H1 (cell line): ENCODE data around the gene C5AR2. TPM values are rescaled to one million over a fixed set of nuclear protein-coding genes. Genes with fewer than 3 reads are reported as not detected.

Source experiments
- CTCF ChIA-PET: fragments of 300-600 bp; sonication (Branson Sonifier 250); formaldehyde crosslinking; loops from one replicate; lab custom pipeline; 2021; ENCODE audit not compliant: partially characterized antibody; lab: Charles Lee
- POLR2A ChIA-PET: fragments of 300-600 bp; sonication (Branson Sonifier 250); formaldehyde crosslinking; loops from one replicate; lab custom pipeline; 2021; ENCODE audit warnings: inconsistent platforms; ENCODE audit not compliant: partially characterized antibody; lab: Charles Lee
- DNase-seq, 2 experiments: peaks; one replicate each; pipeline versions ENCODE4 v3.0.0 to v3.0.0-alpha.2; 2010 to 2022; ENCODE audit warnings: low spot score in 2 of 2, low read depth in 1 of 2, mixed read lengths in 1 of 2
- FAIRE-seq: peaks from 2 replicates; lab custom pipeline; 2011; peaks lifted over from hg19 to GRCh38; lab: Jason Lieb, UNC
- H2AFZ ChIP-seq: 2 replicates; pipeline ENCODE4 v1.8.1; 2012; ENCODE audit warnings: low read length, inconsistent platforms
- H2AK5ac ChIP-seq: 2 replicates; pipeline ENCODE4 v1.6.1; 2013; ENCODE audit warnings: low read depth, low read length
- H2BK120ac ChIP-seq: replicated peaks from 2 replicates; pipeline ENCODE3; 2013; ENCODE audit warnings: low read depth, low read length, inconsistent platforms
- H2BK12ac ChIP-seq: 2 replicates; pipeline ENCODE4 v1.6.1; 2013; ENCODE audit warnings: low read depth, low read length
- H2BK15ac ChIP-seq: 2 replicates; pipeline ENCODE4 v1.6.1; 2013; ENCODE audit warnings: low read length
- H2BK20ac ChIP-seq: 2 replicates; pipeline ENCODE4 v1.6.1; 2013; ENCODE audit warnings: low read length
- H2BK5ac ChIP-seq: 2 replicates; pipeline ENCODE4 v1.6.1; 2013; ENCODE audit warnings: low read depth, low read length
- H3K14ac ChIP-seq: 2 replicates; pipeline ENCODE4 v1.6.1; 2013; ENCODE audit warnings: inconsistent platforms; ENCODE audit not compliant: insufficient read length
- H3K18ac ChIP-seq: 2 replicates; pipeline ENCODE4 v1.6.1; 2013; ENCODE audit warnings: low read length; ENCODE audit errors: extremely low read depth
- H3K23ac ChIP-seq: 2 replicates; pipeline ENCODE4 v1.6.1; 2013; ENCODE audit warnings: inconsistent platforms; ENCODE audit not compliant: insufficient read length
- H3K23me2 ChIP-seq: 2 replicates; pipeline ENCODE4 v1.6.1; 2013; ENCODE audit warnings: low read depth, low read length
- H3K27ac ChIP-seq: 2 replicates; pipeline ENCODE4 v1.6.1; 2011; ENCODE audit warnings: low read depth, low read length, inconsistent platforms
- H3K27me3 ChIP-seq, 4 experiments: replicated peaks in 1 of 4; 1 replicate in 1 of 4; 2 replicates in 3 of 4; pipeline versions ENCODE4 v1.6.1 to v1.8.1; 2011 to 2013; ENCODE audit warnings: low read length in 3 of 4, mild to moderate bottlenecking in 3 of 4, inconsistent platforms in 2 of 4, mixed read lengths in 2 of 4, moderate library complexity in 1 of 4; ENCODE audit not compliant: control insufficient read depth in 3 of 4, insufficient read depth in 3 of 4; ENCODE audit errors: extremely low read depth in 1 of 4
- H3K36me3 ChIP-seq, 4 experiments: 2 replicates each; pipeline versions ENCODE4 v1.6.1 to v1.8.1; 2011 to 2013; ENCODE audit warnings: mild to moderate bottlenecking in 4 of 4, low read length in 3 of 4, moderate library complexity in 2 of 4, control low read depth in 1 of 4, inconsistent platforms in 1 of 4; ENCODE audit not compliant: insufficient read depth in 4 of 4, control insufficient read depth in 2 of 4
- H3K4ac ChIP-seq: replicated peaks from 2 replicates; pipeline ENCODE3; 2013; ENCODE audit warnings: low read length, low read depth, mixed read lengths, inconsistent platforms; ENCODE audit not compliant: insufficient read length
- H3K4me1 ChIP-seq, 4 experiments: replicated peaks in 1 of 4; 1 replicate in 1 of 4; 2 replicates in 3 of 4; pipeline versions ENCODE4 v1.6.1 to v1.8.1; 2011 to 2013; ENCODE audit warnings: low read length in 3 of 4, inconsistent platforms in 2 of 4, mixed read lengths in 1 of 4; ENCODE audit not compliant: insufficient read depth in 4 of 4, control insufficient read depth in 3 of 4
- H3K4me2 ChIP-seq, 2 experiments: 2 replicates each; pipeline versions ENCODE4 v1.6.1 to v1.8.1; 2011 to 2013; ENCODE audit warnings: low read depth in 2 of 2, low read length in 2 of 2, control low read depth in 1 of 2, inconsistent platforms in 1 of 2, mild to moderate bottlenecking in 1 of 2; ENCODE audit not compliant: insufficient read depth in 1 of 2
- H3K4me3 ChIP-seq, 4 experiments: fragments of 200-600, 300-600 bp in 1 of 4; sonication (generic), shearing (Covaris generic), sonication (Bioruptor Twin) in 1 of 4; 2 replicates each; pipeline versions ENCODE4 v1.5.1 to v1.8.1; 2011 to 2016; ENCODE audit warnings: low read length in 4 of 4, low read depth in 3 of 4, control low read depth in 2 of 4, inconsistent platforms in 2 of 4, mild to moderate bottlenecking in 2 of 4, mixed read lengths in 1 of 4, moderate library complexity in 1 of 4; ENCODE audit not compliant: insufficient read depth in 2 of 4; ENCODE audit errors: extremely low read depth in 1 of 4
- H3K56ac ChIP-seq: replicated peaks from 2 replicates; pipeline ENCODE3; 2013; ENCODE audit warnings: low read depth, mild to moderate bottlenecking, mixed read lengths, low read length, inconsistent platforms; ENCODE audit not compliant: insufficient read length
- H3K79me1 ChIP-seq: 2 replicates; pipeline ENCODE4 v1.6.1; 2013; ENCODE audit warnings: low read depth, low read length, control low read depth
- H3K79me2 ChIP-seq, 2 experiments: 2 replicates each; pipeline versions ENCODE4 v1.6.1 to v1.8.1; 2012 to 2013; ENCODE audit warnings: low read length in 2 of 2, mild to moderate bottlenecking in 2 of 2, inconsistent platforms in 1 of 2; ENCODE audit not compliant: insufficient read depth in 2 of 2, control insufficient read depth in 1 of 2
- H3K9ac ChIP-seq, 4 experiments: replicated peaks in 1 of 4; 1 replicate in 1 of 4; 2 replicates in 3 of 4; pipeline versions ENCODE4 v1.6.1 to v1.8.1; 2011 to 2013; ENCODE audit warnings: low read depth in 3 of 4, low read length in 3 of 4, control low read depth in 2 of 4, mild to moderate bottlenecking in 2 of 4, moderate library complexity in 2 of 4, inconsistent platforms in 1 of 4; ENCODE audit errors: extremely low read depth in 1 of 4
- H3K9me3 ChIP-seq, 2 experiments: 2 replicates each; pipeline versions ENCODE4 v1.6.1 to v1.8.1; 2012 to 2013; ENCODE audit warnings: mild to moderate bottlenecking in 2 of 2, moderate library complexity in 2 of 2, control low read depth in 1 of 2, inconsistent platforms in 1 of 2, low read depth in 1 of 2, low read length in 1 of 2, mixed read lengths in 1 of 2; ENCODE audit not compliant: insufficient read depth in 2 of 2
- H4K20me1 ChIP-seq, 2 experiments: replicated peaks in 1 of 2; 2 replicates each; pipeline versions ENCODE3 to v1.8.1; 2011 to 2013; ENCODE audit warnings: inconsistent platforms in 2 of 2, low read length in 2 of 2, mild to moderate bottlenecking in 1 of 2; ENCODE audit not compliant: insufficient read depth in 2 of 2, control insufficient read depth in 1 of 2
- H4K5ac ChIP-seq: 2 replicates; pipeline ENCODE4 v1.6.1; 2013; ENCODE audit warnings: low read length, low read depth, mixed read lengths, inconsistent platforms; ENCODE audit not compliant: insufficient read length
- H4K8ac ChIP-seq: 2 replicates; pipeline ENCODE4 v1.8.0; 2013; ENCODE audit warnings: mild to moderate bottlenecking, moderate library complexity, low read length, inconsistent platforms; ENCODE audit not compliant: insufficient read depth; ENCODE audit errors: extremely low read depth
- H4K91ac ChIP-seq: replicated peaks from 2 replicates; pipeline ENCODE3; 2013; ENCODE audit warnings: low read length, mixed read lengths, inconsistent platforms; ENCODE audit not compliant: insufficient read length
- YY1 ChIP-seq: IDR thresholded peaks from 2 replicates; pipeline ENCODE4 v1.6.1; 2011; ENCODE audit warnings: low read depth, mild to moderate bottlenecking, low read length
- WGBS, 2 experiments: shearing (Covaris generic) in 1 of 2; methylation state at CpG; one replicate each; pipeline versions ENCODE4 v1.1.6 to v1.1.7; 2013 to 2015; ENCODE audit warnings: low lambda C conversion rate in 2 of 2, mixed read lengths in 2 of 2, inconsistent platforms in 1 of 2, low coverage in 1 of 2, missing lambda C conversion rate in 1 of 2; ENCODE audit not compliant: insufficient replicate concordance in 2 of 2, insufficient coverage in 1 of 2, insufficient read length in 1 of 2; ENCODE audit errors: extremely low coverage in 1 of 2, missing lambda C conversion rate in 1 of 2; 5-methylcytosine and 5-hydroxymethylcytosine counted together
- polyA plus RNA-seq, 7 experiments: library from polyadenylated mRNA; depleted of rRNA in 3 of 7; stranded (reverse) in 5 of 7; unstranded in 2 of 7; fragments of >200 nt in 5 of 7; fragments of 200-250 nt in 2 of 7; gene quantifications; 1 replicate in 5 of 7; 2 replicates in 1 of 7; 4 replicates in 1 of 7; pipeline versions ENCODE4 v1.2.1 to v1.2.3, GENCODE V29; 2011 to 2013; ENCODE audit warnings: missing spikeins in 2 of 7, mixed read lengths in 2 of 7
- total RNA-seq: library from RNA; stranded (reverse); fragmentation: NEBNext Ultra II Directional; extraction: Animal tissue kit (Norgen Biotek cat#: 25700); gene quantifications from 2 replicates; pipeline ENCODE4 v1.2.1, GENCODE V29; 2021

Gene C5AR2
- total and polyA plus RNA-seq, 2 of the 8 experiments (the other 6 are each of a cell fraction or from before 2014, with no cell fraction given) = 0.08 to 0.15 TPM

- peaks cover 3% of the 10 kb centered on the region; the same call in 1 of the 2 replicates for H3K79me1 ChIP-seq
- no peak for TF ChIP-seq YY1
- TF ChIP-seq, all 59 proteins: peak for 0
- Histone ChIP-seq H3K36me3 (peaks cover 52 to 92% (median 75%) of the 10 kb centered on the region in 4 experiments), H2BK5ac (no peak overlapping the region), H2BK15ac (no peak overlapping the region), H3K56ac (no peak overlapping the region), H3K9ac (no peak overlapping the region), H3K14ac (no peak overlapping the region), H3K79me2 (peaks cover 0 to 4% of the 10 kb centered on the region in 2 experiments; a peak in 1 of 4 replicates), H2BK120ac (no peak overlapping the region), H4K5ac (no peak overlapping the region), H4K91ac (no peak overlapping the region), H3K27me3 (no peaks in the 10 kb centered on the region), H2BK20ac (no peak overlapping the region), H3K23ac (no peak overlapping the region), H3K23me2 (no peaks in the 10 kb centered on the region), H3K4me2 (no peak overlapping the region), H3K9me3 (no peaks in the 10 kb centered on the region), H3K4me3 (no peak overlapping the region), H2BK12ac (no peak overlapping the region), H3K18ac (no peak overlapping the region), H3K4me1 (no peaks in the 10 kb centered on the region), H2AK5ac (no peak overlapping the region), H3K27ac (no peak overlapping the region), H4K8ac (no peak overlapping the region), H4K20me1 (peaks cover 6 to 13% of the 10 kb centered on the region in 2 experiments), H2AFZ (no peak overlapping the region), H3K4ac (no peak overlapping the region)
- FAIRE-seq (no peak), DNase-seq (no peak)
- WGBS, 2 experiments = 93% methylated on average over 6 of the region's 6 CpGs; no CpG with 5 or more reads in 1 of the 2 experiments
- ChIA-PET CTCF (interaction anchor here (0.9 to 3.0 kb wide), 10 partner anchors 9 to 148 kb away, joined by 3 to 11 read pairs (median 4); partner anchors contain the start of gene DHX34), POLR2A (interaction anchor here (1.8 to 3.2 kb wide), 3 partner anchors 12 to 32 kb away, joined by 4 to 12 read pairs (median 4); no protein-coding TSS in a partner anchor)
Measured at GRCh38 chr19:47358936-47359335, 27.0 kb downstream of the C5AR2 start.
